ENCODE data around the gene AARS2. TPM values are rescaled to one million over a fixed set of nuclear protein-coding genes. Genes with fewer than 3 reads are reported as not detected.

Gene AARS2
- polyA plus RNA-seq, 1 experiment, result 7.3 TPM

DNA sequence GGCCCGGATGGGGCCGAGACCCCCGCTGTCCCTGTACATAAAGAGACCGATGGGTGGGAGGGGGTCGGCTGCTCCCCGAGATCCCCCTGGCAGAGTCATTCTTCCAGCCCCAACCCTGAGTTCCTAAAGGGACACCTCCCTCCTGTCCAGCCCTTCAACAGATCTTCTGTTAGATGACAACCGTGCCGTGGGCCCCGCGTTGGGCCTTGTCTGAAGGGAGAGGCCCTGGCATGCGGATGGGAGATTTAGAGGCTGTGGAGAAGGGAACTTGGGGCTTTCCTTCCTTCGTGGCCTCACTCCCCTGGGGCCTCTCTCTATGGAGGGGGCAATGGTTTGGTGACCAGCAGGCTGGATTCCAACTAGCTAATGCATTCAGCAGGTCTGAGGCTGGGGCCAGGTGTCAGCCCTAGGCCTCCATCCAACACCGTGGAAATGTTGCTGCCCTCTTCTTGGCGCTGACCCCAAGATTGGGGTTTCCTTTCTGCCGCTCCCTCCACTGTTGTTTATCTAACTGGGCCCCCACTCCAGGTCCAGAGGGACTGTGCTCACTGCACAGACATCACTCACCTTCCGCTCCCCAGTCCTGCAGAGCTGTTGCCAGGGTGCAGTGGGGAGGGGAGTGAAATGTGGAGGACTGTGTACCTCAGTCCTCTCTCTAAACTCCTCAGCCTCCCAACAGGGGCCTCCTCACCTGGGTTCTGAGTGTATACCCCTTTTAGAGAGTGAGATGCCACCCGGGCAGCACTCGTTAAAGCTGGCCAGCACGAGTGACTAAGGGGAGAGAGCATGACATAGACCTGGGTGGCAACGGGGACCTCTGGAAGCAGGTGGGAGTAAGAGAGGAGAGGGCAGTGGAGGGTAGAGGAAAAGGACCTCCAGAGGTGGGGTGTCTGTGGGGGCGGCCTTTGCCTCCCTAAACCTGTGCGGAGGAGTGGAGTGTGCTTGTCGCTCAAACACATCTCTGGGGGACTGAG, 36.2 kb downstream of the AARS2 start:
- ChIA-PET CTCF (interaction anchor here (0.6 to 3.1 kb wide), 2 partner anchors 8 to 22 kb away, joined by 3 to 16 read pairs; no protein-coding TSS in a partner anchor), POLR2A (no interaction called here)
- no peak for DNase-seq (ENCODE audit: low read depth)
- TF ChIP-seq, protein P1, sequence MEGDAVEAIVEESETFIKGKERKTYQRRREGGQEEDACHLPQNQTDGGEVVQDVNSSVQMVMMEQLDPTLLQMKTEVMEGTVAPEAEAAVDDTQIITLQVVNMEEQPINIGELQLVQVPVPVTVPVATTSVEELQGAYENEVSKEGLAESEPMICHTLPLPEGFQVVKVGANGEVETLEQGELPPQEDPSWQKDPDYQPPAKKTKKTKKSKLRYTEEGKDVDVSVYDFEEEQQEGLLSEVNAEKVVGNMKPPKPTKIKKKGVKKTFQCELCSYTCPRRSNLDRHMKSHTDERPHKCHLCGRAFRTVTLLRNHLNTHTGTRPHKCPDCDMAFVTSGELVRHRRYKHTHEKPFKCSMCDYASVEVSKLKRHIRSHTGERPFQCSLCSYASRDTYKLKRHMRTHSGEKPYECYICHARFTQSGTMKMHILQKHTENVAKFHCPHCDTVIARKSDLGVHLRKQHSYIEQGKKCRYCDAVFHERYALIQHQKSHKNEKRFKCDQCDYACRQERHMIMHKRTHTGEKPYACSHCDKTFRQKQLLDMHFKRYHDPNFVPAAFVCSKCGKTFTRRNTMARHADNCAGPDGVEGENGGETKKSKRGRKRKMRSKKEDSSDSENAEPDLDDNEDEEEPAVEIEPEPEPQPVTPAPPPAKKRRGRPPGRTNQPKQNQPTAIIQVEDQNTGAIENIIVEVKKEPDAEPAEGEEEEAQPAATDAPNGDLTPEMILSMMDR (IDR thresholded peaks at IDR 0.05; ENCODE audit: insufficient read depth, low read depth, low read length), result no peak
- Histone ChIP-seq H3K4me3 (ENCODE audit: low read depth, low read length) (no peak overlapping the region), H3K27me3 (ENCODE audit: control insufficient read depth, insufficient read depth, low read length) (peaks cover 15% of the 10 kb centered on the region), H3K36me3 (ENCODE audit: control insufficient read depth, insufficient read depth, low read length) (no peaks in the 10 kb centered on the region)

DNA sequence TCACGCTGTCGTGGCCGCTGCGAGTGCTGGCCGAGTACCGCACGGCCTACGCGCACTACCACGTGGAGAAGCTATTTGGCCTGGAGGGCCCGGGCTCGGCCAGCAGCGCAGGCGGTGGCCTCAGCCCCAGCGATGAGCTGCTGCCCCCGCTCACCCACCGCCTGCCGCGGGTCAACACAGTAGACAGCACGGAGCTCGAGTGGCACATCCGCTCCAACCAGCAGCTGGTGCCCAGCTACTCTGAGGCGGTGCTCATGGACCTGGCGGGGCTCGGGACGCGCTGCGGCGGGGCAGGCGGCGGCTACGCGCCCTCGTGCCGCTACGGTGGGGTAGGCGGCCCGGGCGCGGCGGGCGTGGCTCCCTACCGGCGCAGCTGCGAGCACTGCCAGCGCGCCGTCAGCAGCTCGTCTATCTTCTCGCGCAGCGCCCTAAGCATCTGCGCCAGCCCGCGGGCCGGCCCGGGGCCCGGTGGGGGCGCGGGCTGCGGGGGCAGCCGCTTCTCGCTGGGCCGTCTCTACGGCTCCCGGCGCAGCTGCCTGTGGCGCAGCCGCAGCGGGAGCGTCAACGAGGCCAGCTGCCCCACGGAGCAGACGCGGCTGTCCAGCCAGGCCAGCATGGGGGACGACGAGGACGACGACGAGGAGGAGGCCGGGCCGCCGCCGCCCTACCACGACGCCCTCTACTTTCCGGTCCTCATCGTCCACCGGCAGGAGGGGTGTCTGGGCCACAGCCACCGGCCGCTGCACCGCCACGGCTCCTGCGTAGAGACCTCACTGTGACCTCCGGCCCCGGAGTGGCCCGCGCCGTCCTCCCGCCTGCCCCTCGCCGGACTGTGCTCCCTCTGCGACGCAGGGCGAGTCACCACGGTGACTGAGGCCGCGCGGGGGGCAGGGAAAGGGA, 37.1 kb downstream of the AARS2 start:
- no peaks in the 10 kb centered on the region for H3K36me3 ChIP-seq (ENCODE audit: control insufficient read depth, insufficient read depth, low read length)
- H3K27me3 ChIP-seq (ENCODE audit: control insufficient read depth, insufficient read depth, low read length), result peaks cover 25% of the 10 kb centered on the region
- no peak overlapping the region for H3K4me3 ChIP-seq (ENCODE audit: low read depth, low read length)
- DNase-seq (ENCODE audit: low read depth), result no peak
- TF ChIP-seq, protein P1 (IDR thresholded peaks at IDR 0.05; ENCODE audit: insufficient read depth, low read depth, low read length), result no peak
- CTCF ChIA-PET, result interaction anchor here (0.7 to 1.5 kb wide), 3 partner anchors 25 to 62 kb away, joined by 3 to 5 read pairs (median 3); partner anchors contain the start of gene AARS2
- POLR2A ChIA-PET, result no interaction called here

DNA sequence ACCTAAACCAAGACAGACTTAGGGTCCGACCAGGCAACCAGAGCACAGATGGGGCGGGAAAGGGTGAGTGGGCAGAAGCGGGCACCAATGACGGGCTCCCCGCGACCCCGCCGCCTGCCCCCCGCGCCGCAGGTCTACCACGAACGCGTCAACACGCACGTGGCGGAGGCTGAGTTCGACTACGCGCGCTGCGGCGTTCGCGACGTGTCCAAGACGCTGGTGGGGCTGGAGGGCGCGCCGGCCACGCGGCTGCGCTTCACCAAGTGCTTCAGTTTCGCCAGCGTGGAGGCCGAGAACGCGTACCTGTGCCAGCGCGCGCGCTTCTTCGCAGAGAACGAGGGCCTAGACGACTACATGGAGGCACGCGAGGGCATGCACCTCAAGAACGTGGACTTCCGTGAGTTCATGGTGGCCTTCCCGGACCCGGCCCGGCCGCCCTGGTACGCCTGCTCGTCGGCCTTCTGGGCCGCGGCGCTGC, 37.8 kb downstream of the AARS2 start:
- DNase-seq (ENCODE audit: low read depth), result no peak
- POLR2A ChIA-PET, result no interaction called here
- TF ChIP-seq, protein P1 (IDR thresholded peaks at IDR 0.05; ENCODE audit: insufficient read depth, low read depth, low read length), result no peak
- Histone ChIP-seq H3K27me3 (ENCODE audit: control insufficient read depth, insufficient read depth, low read length) (peaks cover 25% of the 10 kb centered on the region), H3K36me3 (ENCODE audit: control insufficient read depth, insufficient read depth, low read length) (no peaks in the 10 kb centered on the region), H3K4me3 (ENCODE audit: low read depth, low read length) (no peak overlapping the region)
- CTCF ChIA-PET, result interaction anchor here (0.7 to 1.5 kb wide), 3 partner anchors 26 to 63 kb away, joined by 3 to 5 read pairs (median 3); partner anchors contain the start of gene AARS2

DNA sequence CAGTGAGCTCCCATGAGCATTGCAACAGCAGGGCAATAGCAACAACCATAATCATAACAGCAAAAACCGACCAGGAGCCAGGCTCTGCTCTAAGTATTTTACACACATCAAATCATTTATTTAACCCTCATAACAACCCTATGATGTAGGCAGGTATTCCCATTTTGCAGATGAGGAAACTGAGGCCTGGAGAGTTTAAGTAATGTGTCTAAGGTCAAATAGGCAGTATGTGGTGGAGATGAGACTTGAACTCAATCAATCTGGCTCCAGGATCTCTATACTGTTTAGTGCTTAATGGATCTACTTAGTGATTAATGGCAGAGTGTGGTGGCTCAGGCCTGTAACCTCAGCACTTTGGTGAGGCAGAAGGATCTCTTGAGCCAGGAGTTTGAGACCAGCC, 39.5 kb downstream of the AARS2 start:
- Histone ChIP-seq H3K4me3 (ENCODE audit: low read depth, low read length) (no peak overlapping the region), H3K27me3 (ENCODE audit: control insufficient read depth, insufficient read depth, low read length) (peaks cover 38% of the 10 kb centered on the region), H3K36me3 (ENCODE audit: control insufficient read depth, insufficient read depth, low read length) (no peaks in the 10 kb centered on the region)
- CTCF ChIA-PET, result no interaction called here
- TF ChIP-seq, protein P1 (IDR thresholded peaks at IDR 0.05; ENCODE audit: insufficient read depth, low read depth, low read length), result no peak
- POLR2A ChIA-PET, result no interaction called here
- no peak for DNase-seq (ENCODE audit: low read depth)
